H1 (cell line): ENCODE results near the gene LRWD1. TPM values are rescaled to one million over a fixed set of nuclear protein-coding genes. Genes with fewer than 3 reads are reported as not detected.

Source experiments
- CTCF ChIA-PET: fragments of 300-600 bp; sonication (Branson Sonifier 250); formaldehyde crosslinking; loops from one replicate; lab custom pipeline; 2021; ENCODE audit not compliant: partially characterized antibody; lab: Charles Lee
- POLR2A ChIA-PET: fragments of 300-600 bp; sonication (Branson Sonifier 250); formaldehyde crosslinking; loops from one replicate; lab custom pipeline; 2021; ENCODE audit warnings: inconsistent platforms; ENCODE audit not compliant: partially characterized antibody; lab: Charles Lee
- DNase-seq, 2 experiments: peaks; one replicate each; pipeline versions ENCODE4 v3.0.0 to v3.0.0-alpha.2; 2010 to 2022; ENCODE audit warnings: low spot score in 2 of 2, low read depth in 1 of 2, mixed read lengths in 1 of 2
- FAIRE-seq: peaks from 2 replicates; lab custom pipeline; 2011; peaks lifted over from hg19 to GRCh38; lab: Jason Lieb, UNC
- H2AFZ ChIP-seq: 2 replicates; pipeline ENCODE4 v1.8.1; 2012; ENCODE audit warnings: low read length, inconsistent platforms
- H2AK5ac ChIP-seq: 2 replicates; pipeline ENCODE4 v1.6.1; 2013; ENCODE audit warnings: low read depth, low read length
- H2BK120ac ChIP-seq: replicated peaks from 2 replicates; pipeline ENCODE3; 2013; ENCODE audit warnings: low read depth, low read length, inconsistent platforms
- H2BK12ac ChIP-seq: 2 replicates; pipeline ENCODE4 v1.6.1; 2013; ENCODE audit warnings: low read depth, low read length
- H2BK15ac ChIP-seq: 2 replicates; pipeline ENCODE4 v1.6.1; 2013; ENCODE audit warnings: low read length
- H2BK20ac ChIP-seq: 2 replicates; pipeline ENCODE4 v1.6.1; 2013; ENCODE audit warnings: low read length
- H2BK5ac ChIP-seq: 2 replicates; pipeline ENCODE4 v1.6.1; 2013; ENCODE audit warnings: low read depth, low read length
- H3K14ac ChIP-seq: 2 replicates; pipeline ENCODE4 v1.6.1; 2013; ENCODE audit warnings: inconsistent platforms; ENCODE audit not compliant: insufficient read length
- H3K18ac ChIP-seq: 2 replicates; pipeline ENCODE4 v1.6.1; 2013; ENCODE audit warnings: low read length; ENCODE audit errors: extremely low read depth
- H3K23ac ChIP-seq: 2 replicates; pipeline ENCODE4 v1.6.1; 2013; ENCODE audit warnings: inconsistent platforms; ENCODE audit not compliant: insufficient read length
- H3K23me2 ChIP-seq: 2 replicates; pipeline ENCODE4 v1.6.1; 2013; ENCODE audit warnings: low read depth, low read length
- H3K27ac ChIP-seq: 2 replicates; pipeline ENCODE4 v1.6.1; 2011; ENCODE audit warnings: low read depth, low read length, inconsistent platforms
- H3K27me3 ChIP-seq, 4 experiments: replicated peaks in 1 of 4; 1 replicate in 1 of 4; 2 replicates in 3 of 4; pipeline versions ENCODE4 v1.6.1 to v1.8.1; 2011 to 2013; ENCODE audit warnings: low read length in 3 of 4, mild to moderate bottlenecking in 3 of 4, inconsistent platforms in 2 of 4, mixed read lengths in 2 of 4, moderate library complexity in 1 of 4; ENCODE audit not compliant: control insufficient read depth in 3 of 4, insufficient read depth in 3 of 4; ENCODE audit errors: extremely low read depth in 1 of 4
- H3K36me3 ChIP-seq, 4 experiments: 2 replicates each; pipeline versions ENCODE4 v1.6.1 to v1.8.1; 2011 to 2013; ENCODE audit warnings: mild to moderate bottlenecking in 4 of 4, low read length in 3 of 4, moderate library complexity in 2 of 4, control low read depth in 1 of 4, inconsistent platforms in 1 of 4; ENCODE audit not compliant: insufficient read depth in 4 of 4, control insufficient read depth in 2 of 4
- H3K4ac ChIP-seq: replicated peaks from 2 replicates; pipeline ENCODE3; 2013; ENCODE audit warnings: low read length, low read depth, mixed read lengths, inconsistent platforms; ENCODE audit not compliant: insufficient read length
- H3K4me1 ChIP-seq, 4 experiments: replicated peaks in 1 of 4; 1 replicate in 1 of 4; 2 replicates in 3 of 4; pipeline versions ENCODE4 v1.6.1 to v1.8.1; 2011 to 2013; ENCODE audit warnings: low read length in 3 of 4, inconsistent platforms in 2 of 4, mixed read lengths in 1 of 4; ENCODE audit not compliant: insufficient read depth in 4 of 4, control insufficient read depth in 3 of 4
- H3K4me2 ChIP-seq, 2 experiments: 2 replicates each; pipeline versions ENCODE4 v1.6.1 to v1.8.1; 2011 to 2013; ENCODE audit warnings: low read depth in 2 of 2, low read length in 2 of 2, control low read depth in 1 of 2, inconsistent platforms in 1 of 2, mild to moderate bottlenecking in 1 of 2; ENCODE audit not compliant: insufficient read depth in 1 of 2
- H3K4me3 ChIP-seq, 4 experiments: fragments of 200-600, 300-600 bp in 1 of 4; sonication (generic), shearing (Covaris generic), sonication (Bioruptor Twin) in 1 of 4; 2 replicates each; pipeline versions ENCODE4 v1.5.1 to v1.8.1; 2011 to 2016; ENCODE audit warnings: low read length in 4 of 4, low read depth in 3 of 4, control low read depth in 2 of 4, inconsistent platforms in 2 of 4, mild to moderate bottlenecking in 2 of 4, mixed read lengths in 1 of 4, moderate library complexity in 1 of 4; ENCODE audit not compliant: insufficient read depth in 2 of 4; ENCODE audit errors: extremely low read depth in 1 of 4
- H3K56ac ChIP-seq: replicated peaks from 2 replicates; pipeline ENCODE3; 2013; ENCODE audit warnings: low read depth, mild to moderate bottlenecking, mixed read lengths, low read length, inconsistent platforms; ENCODE audit not compliant: insufficient read length
- H3K79me1 ChIP-seq: 2 replicates; pipeline ENCODE4 v1.6.1; 2013; ENCODE audit warnings: low read depth, low read length, control low read depth
- H3K79me2 ChIP-seq, 2 experiments: 2 replicates each; pipeline versions ENCODE4 v1.6.1 to v1.8.1; 2012 to 2013; ENCODE audit warnings: low read length in 2 of 2, mild to moderate bottlenecking in 2 of 2, inconsistent platforms in 1 of 2; ENCODE audit not compliant: insufficient read depth in 2 of 2, control insufficient read depth in 1 of 2
- H3K9ac ChIP-seq, 4 experiments: replicated peaks in 1 of 4; 1 replicate in 1 of 4; 2 replicates in 3 of 4; pipeline versions ENCODE4 v1.6.1 to v1.8.1; 2011 to 2013; ENCODE audit warnings: low read depth in 3 of 4, low read length in 3 of 4, control low read depth in 2 of 4, mild to moderate bottlenecking in 2 of 4, moderate library complexity in 2 of 4, inconsistent platforms in 1 of 4; ENCODE audit errors: extremely low read depth in 1 of 4
- H3K9me3 ChIP-seq, 2 experiments: 2 replicates each; pipeline versions ENCODE4 v1.6.1 to v1.8.1; 2012 to 2013; ENCODE audit warnings: mild to moderate bottlenecking in 2 of 2, moderate library complexity in 2 of 2, control low read depth in 1 of 2, inconsistent platforms in 1 of 2, low read depth in 1 of 2, low read length in 1 of 2, mixed read lengths in 1 of 2; ENCODE audit not compliant: insufficient read depth in 2 of 2
- H4K20me1 ChIP-seq, 2 experiments: replicated peaks in 1 of 2; 2 replicates each; pipeline versions ENCODE3 to v1.8.1; 2011 to 2013; ENCODE audit warnings: inconsistent platforms in 2 of 2, low read length in 2 of 2, mild to moderate bottlenecking in 1 of 2; ENCODE audit not compliant: insufficient read depth in 2 of 2, control insufficient read depth in 1 of 2
- H4K5ac ChIP-seq: 2 replicates; pipeline ENCODE4 v1.6.1; 2013; ENCODE audit warnings: low read length, low read depth, mixed read lengths, inconsistent platforms; ENCODE audit not compliant: insufficient read length
- H4K8ac ChIP-seq: 2 replicates; pipeline ENCODE4 v1.8.0; 2013; ENCODE audit warnings: mild to moderate bottlenecking, moderate library complexity, low read length, inconsistent platforms; ENCODE audit not compliant: insufficient read depth; ENCODE audit errors: extremely low read depth
- H4K91ac ChIP-seq: replicated peaks from 2 replicates; pipeline ENCODE3; 2013; ENCODE audit warnings: low read length, mixed read lengths, inconsistent platforms; ENCODE audit not compliant: insufficient read length
- CTBP2 ChIP-seq: IDR thresholded peaks from 2 replicates; pipeline ENCODE4 v1.7.0; 2011; ENCODE audit warnings: borderline replicate concordance, mild to moderate bottlenecking, moderate library complexity, mixed read lengths, low read length; ENCODE audit not compliant: insufficient read depth, insufficient read length
- POLR2A ChIP-seq, 2 experiments: IDR thresholded peaks; 1 replicate in 1 of 2; 2 replicates in 1 of 2; pipeline ENCODE4 v1.6.1; 2011; ENCODE audit warnings: low read depth in 2 of 2, low read length in 2 of 2, mild to moderate bottlenecking in 2 of 2; ENCODE audit errors: control extremely low read depth in 1 of 2
- WGBS, 2 experiments: shearing (Covaris generic) in 1 of 2; methylation state at CpG; one replicate each; pipeline versions ENCODE4 v1.1.6 to v1.1.7; 2013 to 2015; ENCODE audit warnings: low lambda C conversion rate in 2 of 2, mixed read lengths in 2 of 2, inconsistent platforms in 1 of 2, low coverage in 1 of 2, missing lambda C conversion rate in 1 of 2; ENCODE audit not compliant: insufficient replicate concordance in 2 of 2, insufficient coverage in 1 of 2, insufficient read length in 1 of 2; ENCODE audit errors: extremely low coverage in 1 of 2, missing lambda C conversion rate in 1 of 2; 5-methylcytosine and 5-hydroxymethylcytosine counted together
- polyA plus RNA-seq, 7 experiments: library from polyadenylated mRNA; depleted of rRNA in 3 of 7; stranded (reverse) in 5 of 7; unstranded in 2 of 7; fragments of >200 nt in 5 of 7; fragments of 200-250 nt in 2 of 7; gene quantifications; 1 replicate in 5 of 7; 2 replicates in 1 of 7; 4 replicates in 1 of 7; pipeline versions ENCODE4 v1.2.1 to v1.2.3, GENCODE V29; 2011 to 2013; ENCODE audit warnings: missing spikeins in 2 of 7, mixed read lengths in 2 of 7
- total RNA-seq: library from RNA; stranded (reverse); fragmentation: NEBNext Ultra II Directional; extraction: Animal tissue kit (Norgen Biotek cat#: 25700); gene quantifications from 2 replicates; pipeline ENCODE4 v1.2.1, GENCODE V29; 2021
- TF ChIP-seq, protein P1 (sequence below), 3 experiments: IDR thresholded peaks; 1 replicate in 2 of 3; 2 replicates in 1 of 3; pipeline versions ENCODE4 v1.5.1 to v1.6.1; 2011; ENCODE audit warnings: low read length in 3 of 3, mild to moderate bottlenecking in 3 of 3, inconsistent platforms in 2 of 3, low read depth in 1 of 3, moderate library complexity in 1 of 3; ENCODE audit not compliant: insufficient read depth in 1 of 3; ENCODE audit errors: control extremely low read depth in 1 of 3

Gene LRWD1
- total and polyA plus RNA-seq, 2 of the 8 experiments (the other 6 are each of a cell fraction or from before 2014, with no cell fraction given), result 23.4 to 26.8 TPM

- Histone ChIP-seq H2AK5ac (no peak overlapping the region), H2AFZ (no peak overlapping the region), H3K4me1 (peaks cover 0 to 7% (median under 1%) of the 10 kb centered on the region in 4 experiments; a peak in 3 of 7 replicates), H4K20me1 (peaks cover 0 to 12% of the 10 kb centered on the region in 2 experiments), H3K23me2 (peaks cover 5% of the 10 kb centered on the region; the same call in 1 of the 2 replicates), H3K79me2 (peaks cover 0 to 7% of the 10 kb centered on the region in 2 experiments; a peak in 2 of 4 replicates), H4K5ac (no peak overlapping the region), H3K4me3 (no peak overlapping the region), H4K91ac (no peak overlapping the region), H2BK120ac (no peak overlapping the region), H3K56ac (no peak overlapping the region), H3K27me3 (no peaks in the 10 kb centered on the region; a peak in 1 of 7 replicates), H2BK5ac (no peak overlapping the region), H3K4me2 (no peak overlapping the region), H3K36me3 (peaks cover 2 to 14% (median 8%) of the 10 kb centered on the region in 4 experiments; a peak in 6 of 8 replicates), H3K27ac (no peak overlapping the region), H3K9ac (no peak overlapping the region), H2BK15ac (no peak overlapping the region), H3K9me3 (no peaks in the 10 kb centered on the region), H4K8ac (no peak overlapping the region), H3K23ac (no peak overlapping the region), H3K18ac (no peak overlapping the region), H3K79me1 (peaks cover 2% of the 10 kb centered on the region; the same call in 1 of the 2 replicates), H2BK12ac (no peak overlapping the region), H3K4ac (no peak overlapping the region), H2BK20ac (no peak overlapping the region), H3K14ac (no peak overlapping the region)
- POLR2A ChIA-PET, result interaction anchor here (0.5 to 3.5 kb wide), 4 partner anchors 10 to 357 kb away, joined by 3 to 11 read pairs (median 4); no protein-coding TSS in a partner anchor
- CTCF ChIA-PET, result interaction anchor here (1.2 to 2.1 kb wide), 4 partner anchors 10 to 56 kb away, joined by 3 to 7 read pairs (median 5); no protein-coding TSS in a partner anchor
- TF ChIP-seq POLR2A (IDR thresholded peaks at IDR 0.05; ENCODE audit: control extremely low read depth in 1 of 2, low read depth in 2 of 2, low read length in 2 of 2) (no peak), CTBP2 (no peak)
- TF ChIP-seq, protein P1, sequence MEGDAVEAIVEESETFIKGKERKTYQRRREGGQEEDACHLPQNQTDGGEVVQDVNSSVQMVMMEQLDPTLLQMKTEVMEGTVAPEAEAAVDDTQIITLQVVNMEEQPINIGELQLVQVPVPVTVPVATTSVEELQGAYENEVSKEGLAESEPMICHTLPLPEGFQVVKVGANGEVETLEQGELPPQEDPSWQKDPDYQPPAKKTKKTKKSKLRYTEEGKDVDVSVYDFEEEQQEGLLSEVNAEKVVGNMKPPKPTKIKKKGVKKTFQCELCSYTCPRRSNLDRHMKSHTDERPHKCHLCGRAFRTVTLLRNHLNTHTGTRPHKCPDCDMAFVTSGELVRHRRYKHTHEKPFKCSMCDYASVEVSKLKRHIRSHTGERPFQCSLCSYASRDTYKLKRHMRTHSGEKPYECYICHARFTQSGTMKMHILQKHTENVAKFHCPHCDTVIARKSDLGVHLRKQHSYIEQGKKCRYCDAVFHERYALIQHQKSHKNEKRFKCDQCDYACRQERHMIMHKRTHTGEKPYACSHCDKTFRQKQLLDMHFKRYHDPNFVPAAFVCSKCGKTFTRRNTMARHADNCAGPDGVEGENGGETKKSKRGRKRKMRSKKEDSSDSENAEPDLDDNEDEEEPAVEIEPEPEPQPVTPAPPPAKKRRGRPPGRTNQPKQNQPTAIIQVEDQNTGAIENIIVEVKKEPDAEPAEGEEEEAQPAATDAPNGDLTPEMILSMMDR (IDR thresholded peaks at IDR 0.05; ENCODE audit: control extremely low read depth in 1 of 3, insufficient read depth in 1 of 3, low read depth in 1 of 3, low read length in 3 of 3), result no peak
- peak in 1 of 2 experiments; percentile 44 for DNase-seq
- WGBS, 2 experiments, result 87% methylated on average over 37 of the region's 40 CpGs; no CpG with 5 or more reads in 1 of the 2 experiments
- FAIRE-seq, result no peak
These were observed 3.9 kb downstream of the LRWD1 start for GRCh38 chr7:102468478-102469350.
